HCT116 (cell line): ENCODE measurements around the gene TMEM132C. TPM values are rescaled to one million over a fixed set of nuclear protein-coding genes. Genes with fewer than 3 reads are reported as not detected.

Experiments used
- ATAC-seq: fragments of 200-7000 bp; cut with Tn5 transposase; 2 replicates; pipeline ENCODE4 v1.9.1; 2020; ENCODE audit warnings: mild to moderate bottlenecking, moderate library complexity
- Bru-seq: library from RNA; stranded (reverse); fragments of 400-500 nt; gene quantifications from one replicate; lab custom pipeline; 2021; lab: Mats Ljungman, UMichigan
- BruChase-seq, 2 experiments: library from RNA; stranded (reverse); fragments of 400-500 nt; gene quantifications; one replicate each; lab custom pipeline; 2021; lab: Mats Ljungman, UMichigan
- BruUV-seq: library from RNA; stranded (reverse); fragments of 400-500 nt; replicated peaks from 2 replicates; lab custom pipeline; 2021; lab: Mats Ljungman, UMichigan
- CTCF ChIA-PET: fragments of 300-600 bp; sonication (Branson Sonifier 250); formaldehyde crosslinking; loops from one replicate; lab custom pipeline; 2021; ENCODE audit warnings: antibody characterized with exemption; lab: Charles Lee
- POLR2A ChIA-PET: fragments of 300-600, 350-600 bp; sonication (Branson Sonifier 250); formaldehyde crosslinking; loops from one replicate; lab custom pipeline; 2021; ENCODE audit warnings: antibody characterized with exemption; lab: Charles Lee
- RAD21 ChIA-PET, 2 experiments: fragments of 300-600 bp; sonication (Branson Sonifier 250); formaldehyde crosslinking; loops; one replicate each; lab custom pipeline; 2023; ENCODE audit warnings: low total read pairs in 2 of 2; ENCODE audit not compliant: uncharacterized antibody in 2 of 2, unreplicated experiment in 2 of 2, low non-redundant PET in 1 of 2; lab: Charles Lee
- DNase-seq: peaks from one replicate; pipeline ENCODE4 v3.0.0-alpha.2; 2010; ENCODE audit warnings: low read depth, low spot score
- H2AFZ ChIP-seq: fragments of 200-600 bp; shearing (Covaris generic), sonication (generic); 2 replicates; pipeline ENCODE4 v1.6.1; 2017; ENCODE audit warnings: low read depth, mixed run types, mixed read lengths, antibody characterized with exemption, low read length; ENCODE audit not compliant: poor library complexity, severe bottlenecking
- H3K27ac ChIP-seq: 2 replicates; pipeline ENCODE4 v1.5.1; 2012; ENCODE audit warnings: low read depth, low read length
- H3K27me3 ChIP-seq: fragments of 200-600 bp; sonication (generic); 2 replicates; pipeline ENCODE4 v1.6.1; 2016; ENCODE audit warnings: mixed run types, low read length, mixed read lengths; ENCODE audit not compliant: insufficient read depth
- H3K36me3 ChIP-seq, 2 experiments: fragments of 200-500 bp in 1 of 2; fragments of 200-600 bp in 1 of 2; sonication (Bioruptor generic) in 1 of 2; sonication (generic) in 1 of 2; 2 replicates each; pipeline versions ENCODE4 v1.5.1 to v1.6.1; 2014 to 2016; ENCODE audit warnings: low read length in 2 of 2, inconsistent platforms in 1 of 2, mixed read lengths in 1 of 2, mixed run types in 1 of 2; ENCODE audit not compliant: insufficient read depth in 2 of 2, control insufficient read depth in 1 of 2
- H3K4me1 ChIP-seq, 2 experiments: fragments of 200-600 bp in 1 of 2; sonication (generic) in 1 of 2; 2 replicates each; pipeline versions ENCODE4 v1.5.1 to v1.6.1; 2012 to 2017; ENCODE audit warnings: low read length in 2 of 2, inconsistent platforms in 1 of 2, mild to moderate bottlenecking in 1 of 2, mixed read lengths in 1 of 2, mixed run types in 1 of 2, moderate library complexity in 1 of 2; ENCODE audit not compliant: insufficient read depth in 2 of 2, control insufficient read depth in 1 of 2
- H3K4me2 ChIP-seq: fragments of 200-600 bp; sonication (generic); 2 replicates; pipeline ENCODE4 v1.6.1; 2017; ENCODE audit warnings: mixed run types, low read length, mixed read lengths
- H3K4me3 ChIP-seq, 2 experiments: fragments of 200-600 bp in 1 of 2; sonication (generic) in 1 of 2; replicated peaks in 1 of 2; 2 replicates each; pipeline ENCODE4 v1.5.1; 2011 to 2016; ENCODE audit warnings: low read length in 2 of 2, control low read depth in 1 of 2, low read depth in 1 of 2, mild to moderate bottlenecking in 1 of 2, mixed read lengths in 1 of 2, mixed run types in 1 of 2
- H3K79me2 ChIP-seq: fragments of 200-600 bp; sonication (generic); 2 replicates; pipeline ENCODE4 v1.6.1; 2017; ENCODE audit warnings: mild to moderate bottlenecking, mixed run types, low read length, moderate library complexity, mixed read lengths; ENCODE audit not compliant: insufficient read depth
- H3K9ac ChIP-seq: fragments of 200-600 bp; sonication (generic); 2 replicates; pipeline ENCODE4 v1.6.1; 2016; ENCODE audit warnings: low read length, mixed read lengths
- H3K9me2 ChIP-seq: fragments of 200-600 bp; sonication (generic), shearing (Covaris generic); 2 replicates; pipeline ENCODE4 v1.6.1; 2017; ENCODE audit warnings: mixed run types, mild to moderate bottlenecking, moderate library complexity; ENCODE audit not compliant: insufficient read depth
- H3K9me3 ChIP-seq, 2 experiments: fragments of 200-500 bp in 1 of 2; fragments of 200-600 bp in 1 of 2; sonication (Bioruptor generic) in 1 of 2; sonication (generic) in 1 of 2; 2 replicates each; pipeline ENCODE4 v1.6.1; 2014 to 2017; ENCODE audit warnings: low read length in 2 of 2, mixed read lengths in 2 of 2, inconsistent platforms in 1 of 2, low read depth in 1 of 2, mild to moderate bottlenecking in 1 of 2, mixed run types in 1 of 2, moderate library complexity in 1 of 2; ENCODE audit not compliant: control insufficient read depth in 1 of 2, insufficient read depth in 1 of 2
- H4K20me1 ChIP-seq: fragments of 200-600 bp; sonication (generic), shearing (Covaris generic); 2 replicates; pipeline ENCODE4 v1.6.1; 2017; ENCODE audit warnings: mixed run types, mild to moderate bottlenecking, moderate library complexity; ENCODE audit not compliant: insufficient read depth
- ATF3 ChIP-seq: IDR thresholded peaks from 2 replicates; pipeline ENCODE4 v1.6.1; 2012
- CBX3 ChIP-seq: IDR thresholded peaks from 2 replicates; pipeline ENCODE4 v1.6.1; 2012; ENCODE audit warnings: low read depth
- CTCF ChIP-seq, 3 experiments: fragments of 200-600 bp in 1 of 3; sonication (generic) in 1 of 3; IDR thresholded peaks in 2 of 3; conservative IDR thresholded peaks in 1 of 3; 2 replicates each; pipeline ENCODE4 v1.5.1; 2012 to 2017; ENCODE audit warnings: low read depth in 2 of 3, low read length in 2 of 3, antibody characterized with exemption in 1 of 3, borderline replicate concordance in 1 of 3, control low read depth in 1 of 3, mild to moderate bottlenecking in 1 of 3, mixed read lengths in 1 of 3, mixed run types in 1 of 3, moderate library complexity in 1 of 3; ENCODE audit not compliant: insufficient read depth in 1 of 3
- EGR1 ChIP-seq: IDR thresholded peaks from 2 replicates; pipeline ENCODE4 v1.6.1; 2012; ENCODE audit warnings: low read depth
- ELF1 ChIP-seq: IDR thresholded peaks from 2 replicates; pipeline ENCODE4 v1.6.1; 2012; ENCODE audit warnings: low read depth, borderline replicate concordance
- EZH2phosphoT487 ChIP-seq: fragments of 200-600 bp; IDR thresholded peaks from 2 replicates; pipeline ENCODE4 v1.6.1; 2018; ENCODE audit warnings: antibody characterized with exemption, borderline replicate concordance
- JUND ChIP-seq: IDR thresholded peaks from 2 replicates; pipeline ENCODE4 v1.6.1; 2012
- MAX ChIP-seq: IDR thresholded peaks from 2 replicates; pipeline ENCODE4 v1.6.1; 2012
- RAD21 ChIP-seq: IDR thresholded peaks from 2 replicates; pipeline ENCODE4 v1.6.1; 2012; ENCODE audit warnings: low read depth, mild to moderate bottlenecking
- SIN3A ChIP-seq: IDR thresholded peaks from 2 replicates; pipeline ENCODE4 v1.6.1; 2012; ENCODE audit warnings: low read depth
- SP1 ChIP-seq: IDR thresholded peaks from 2 replicates; pipeline ENCODE4 v1.6.1; 2012; ENCODE audit warnings: low read depth
- SRF ChIP-seq: IDR thresholded peaks from 2 replicates; pipeline ENCODE4 v1.6.1; 2012; ENCODE audit warnings: low read depth
- TCF7L2 ChIP-seq: IDR thresholded peaks from 2 replicates; pipeline ENCODE4 v1.7.0; 2011; ENCODE audit warnings: borderline replicate concordance, inconsistent platforms; ENCODE audit not compliant: insufficient read depth, insufficient read length; ENCODE audit errors: extremely low read depth
- ZFX ChIP-seq: fragments of 450-650 bp; IDR thresholded peaks from 2 replicates; pipeline ENCODE4 v1.6.1; 2017
- ZNF274 ChIP-seq: fragments of 200-500 bp; sonication (Bioruptor generic); IDR thresholded peaks from 2 replicates; pipeline ENCODE4 v1.6.1; 2014; ENCODE audit warnings: mild to moderate bottlenecking, low read depth, low read length, inconsistent platforms
- intact Hi-C: fragments of 100-400 bp; cut with micrococcal nuclease; formaldehyde crosslinking; loops from 2 replicates; pipeline ENCODE4 v1.10.0; 2022
- long read RNA-seq: library from polyadenylated mRNA; unstranded; transcript quantifications from one replicate; pipeline ENCODE4 v2.0.0, GENCODE V29; 2021; ENCODE audit not compliant: unreplicated experiment
- polyA plus RNA-seq: library from polyadenylated mRNA; unstranded; fragments of >200 nt; gene quantifications from 2 replicates; pipeline ENCODE4 v1.2.1, GENCODE V29; 2012; ENCODE audit warnings: missing spikeins
- total RNA-seq: library from RNA; stranded (reverse); gene quantifications from one replicate; pipeline ENCODE4 v1.2.1, GENCODE V29; 2021; ENCODE audit not compliant: unreplicated experiment

The TMEM132C gene
- total RNA-seq (not detected), Bru-seq, nascent RNA (not detected), BruChase-seq, experiment 1, labeled RNA remaining after a 6-hour chase (percentile 0 among the genes with signal in this experiment), BruChase-seq, experiment 2, labeled RNA remaining after a 2-hour chase (not detected)
- not detected in 2 replicates for polyA plus RNA-seq
- long read RNA-seq, result 0 reads

GRCh38 chr12:128267131-128267622 is at the start of gene TMEM132C:
TSS of gene TMEM132C (plus strand) at chr12:128267170. CDS start at chr12:128267403, 233 bp downstream.
- CTCF ChIA-PET, result no interaction called here
- no peaks in the 10 kb centered on the region for H3K36me3 ChIP-seq
- H3K27ac ChIP-seq, result no peak within 1 kb of the TSS
- H3K4me2 ChIP-seq, result no peak within 1 kb of the TSS
- H3K4me1 ChIP-seq, result no peaks in the 10 kb centered on the region
- POLR2A ChIA-PET, result no interaction called here
- ATAC-seq (no peak), DNase-seq (no peak)
- no peak for TF ChIP-seq EZH2phosphoT487
- no peak for TF ChIP-seq SIN3A
- TF ChIP-seq TCF7L2, result no peak
- TF ChIP-seq CTCF (IDR thresholded peaks at IDR 0.05 in 2 of 3, conservative IDR thresholded peaks at IDR 0.05 in 1 of 3; ENCODE audit: borderline replicate concordance in 1 of 3, insufficient read depth in 1 of 3, low read depth in 2 of 3, low read length in 2 of 3), result no peak
- no peak for TF ChIP-seq JUND
- TF ChIP-seq EGR1, result no peak
- TF ChIP-seq RAD21, result no peak
- no peak for TF ChIP-seq MAX
- no peak for TF ChIP-seq ZNF274
- no peak for TF ChIP-seq SRF
- no peak for TF ChIP-seq ZFX
- no peak for TF ChIP-seq SP1
- TF ChIP-seq ATF3, result no peak
- TF ChIP-seq CBX3, result no peak
- no peak for TF ChIP-seq ELF1
- H3K27me3 ChIP-seq, result no peaks in the 10 kb centered on the region
- RAD21 ChIA-PET, result no interaction called here
- H3K9me2 ChIP-seq, result no peaks in the 10 kb centered on the region
- no TSS peak for BruUV-seq
- intact Hi-C loops, result no loop called here
- H3K4me3 ChIP-seq, result no peak within 1 kb of the TSS
- no peaks in the 10 kb centered on the region for H3K79me2 ChIP-seq
- H4K20me1 ChIP-seq, result no peaks in the 10 kb centered on the region
- H3K9ac ChIP-seq, result no peak within 1 kb of the TSS
- peaks cover 6 to 30% of the 10 kb centered on the region in 2 experiments; a peak in 2 of 4 replicates for H3K9me3 ChIP-seq
- no peak within 1 kb of the TSS for H2AFZ ChIP-seq
